Measurements from ENCODE around the gene GSTA4. TPM values are rescaled to one million over a fixed set of nuclear protein-coding genes. Genes with fewer than 3 reads are reported as not detected.
"Not testable (repeated sequence)": the region's sequence is repeated elsewhere in the genome, so short reads cannot be mapped to it uniquely, and the experiment has no call there.

GSTA4 gene
- total RNA-seq, 2 experiments from 2014 or later, result 13.1 to 14.1 TPM

DNA sequence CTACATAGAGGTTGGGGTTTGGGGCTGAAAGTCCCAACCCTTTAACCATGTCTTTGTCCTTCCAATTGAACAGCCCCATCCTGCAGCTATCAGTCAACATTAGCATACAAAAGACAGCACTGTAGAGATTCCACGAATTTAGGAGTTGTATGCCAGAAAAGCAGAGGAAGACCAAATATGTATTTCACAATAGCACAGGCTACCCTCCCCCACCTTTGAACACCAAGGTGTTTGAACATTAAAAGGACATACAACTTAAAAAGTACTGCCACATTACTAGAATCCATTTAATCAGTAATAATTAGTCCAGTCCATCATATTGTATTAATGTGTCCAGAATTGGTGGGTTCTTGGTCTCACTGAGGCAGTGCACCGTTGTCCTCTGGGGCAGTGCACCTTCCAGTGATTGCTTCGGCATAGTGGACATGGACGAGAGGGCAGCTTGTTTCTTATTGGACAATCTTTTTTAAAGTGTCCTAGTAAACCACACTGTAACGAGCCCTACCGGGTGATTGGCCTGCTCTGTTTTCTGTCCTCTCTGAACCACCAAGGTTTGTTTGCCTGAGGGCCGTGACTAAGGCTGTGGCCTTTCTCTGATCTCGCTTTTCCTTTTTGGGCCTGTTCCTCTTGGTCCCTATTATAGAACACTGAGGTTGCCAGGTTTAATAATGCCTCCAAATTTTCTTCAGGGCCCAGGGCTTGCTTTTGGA, 36.4 kb downstream of the GSTA4 start:
- intact Hi-C loops (cut with micrococcal nuclease), result no loop called here
- DNase-seq (no peak), ATAC-seq (no peak)
- no peaks in the 10 kb centered on the region for H3K36me3 Mint-ChIP-seq (ENCODE audit: low read depth)
- peaks cover 4% of the 10 kb centered on the region for H3K27me3 Mint-ChIP-seq
- TF ChIP-seq, protein P1, sequence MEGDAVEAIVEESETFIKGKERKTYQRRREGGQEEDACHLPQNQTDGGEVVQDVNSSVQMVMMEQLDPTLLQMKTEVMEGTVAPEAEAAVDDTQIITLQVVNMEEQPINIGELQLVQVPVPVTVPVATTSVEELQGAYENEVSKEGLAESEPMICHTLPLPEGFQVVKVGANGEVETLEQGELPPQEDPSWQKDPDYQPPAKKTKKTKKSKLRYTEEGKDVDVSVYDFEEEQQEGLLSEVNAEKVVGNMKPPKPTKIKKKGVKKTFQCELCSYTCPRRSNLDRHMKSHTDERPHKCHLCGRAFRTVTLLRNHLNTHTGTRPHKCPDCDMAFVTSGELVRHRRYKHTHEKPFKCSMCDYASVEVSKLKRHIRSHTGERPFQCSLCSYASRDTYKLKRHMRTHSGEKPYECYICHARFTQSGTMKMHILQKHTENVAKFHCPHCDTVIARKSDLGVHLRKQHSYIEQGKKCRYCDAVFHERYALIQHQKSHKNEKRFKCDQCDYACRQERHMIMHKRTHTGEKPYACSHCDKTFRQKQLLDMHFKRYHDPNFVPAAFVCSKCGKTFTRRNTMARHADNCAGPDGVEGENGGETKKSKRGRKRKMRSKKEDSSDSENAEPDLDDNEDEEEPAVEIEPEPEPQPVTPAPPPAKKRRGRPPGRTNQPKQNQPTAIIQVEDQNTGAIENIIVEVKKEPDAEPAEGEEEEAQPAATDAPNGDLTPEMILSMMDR (IDR thresholded peaks at IDR 0.05), result no peak
- no peak overlapping the region for H3K27ac Mint-ChIP-seq
- no peaks in the 10 kb centered on the region for H3K9me3 Mint-ChIP-seq
- ChIA-PET CTCF (interaction anchor here (2.4 kb wide), 1 partner anchor 9 kb away, joined by 6 read pairs; no protein-coding TSS in a partner anchor), POLR2A (no interaction called here)
- H3K4me3 Mint-ChIP-seq, result no peak overlapping the region
- H3K4me1 Mint-ChIP-seq (ENCODE audit: low read depth), result no peaks in the 10 kb centered on the region

- no peak overlapping the region for H3K27ac Mint-ChIP-seq
- CTCF ChIA-PET, result no interaction called here
- POLR2A ChIA-PET, result no interaction called here
- H3K4me1 Mint-ChIP-seq (ENCODE audit: low read depth), result no peaks in the 10 kb centered on the region
- no peaks in the 10 kb centered on the region for H3K9me3 Mint-ChIP-seq
- DNase-seq, result no peak
- TF ChIP-seq, protein P1 (IDR thresholded peaks at IDR 0.05), result no peak
- ATAC-seq, result no peak
- H3K36me3 Mint-ChIP-seq (ENCODE audit: low read depth), result no peaks in the 10 kb centered on the region
- intact Hi-C loops (cut with micrococcal nuclease), result no loop called here
- no peak overlapping the region for H3K4me3 Mint-ChIP-seq
- H3K27me3 Mint-ChIP-seq, result peaks cover 4% of the 10 kb centered on the region
Observed at GRCh38 chr6:52955871-52956270, 39.2 kb downstream of the GSTA4 start.

DNA sequence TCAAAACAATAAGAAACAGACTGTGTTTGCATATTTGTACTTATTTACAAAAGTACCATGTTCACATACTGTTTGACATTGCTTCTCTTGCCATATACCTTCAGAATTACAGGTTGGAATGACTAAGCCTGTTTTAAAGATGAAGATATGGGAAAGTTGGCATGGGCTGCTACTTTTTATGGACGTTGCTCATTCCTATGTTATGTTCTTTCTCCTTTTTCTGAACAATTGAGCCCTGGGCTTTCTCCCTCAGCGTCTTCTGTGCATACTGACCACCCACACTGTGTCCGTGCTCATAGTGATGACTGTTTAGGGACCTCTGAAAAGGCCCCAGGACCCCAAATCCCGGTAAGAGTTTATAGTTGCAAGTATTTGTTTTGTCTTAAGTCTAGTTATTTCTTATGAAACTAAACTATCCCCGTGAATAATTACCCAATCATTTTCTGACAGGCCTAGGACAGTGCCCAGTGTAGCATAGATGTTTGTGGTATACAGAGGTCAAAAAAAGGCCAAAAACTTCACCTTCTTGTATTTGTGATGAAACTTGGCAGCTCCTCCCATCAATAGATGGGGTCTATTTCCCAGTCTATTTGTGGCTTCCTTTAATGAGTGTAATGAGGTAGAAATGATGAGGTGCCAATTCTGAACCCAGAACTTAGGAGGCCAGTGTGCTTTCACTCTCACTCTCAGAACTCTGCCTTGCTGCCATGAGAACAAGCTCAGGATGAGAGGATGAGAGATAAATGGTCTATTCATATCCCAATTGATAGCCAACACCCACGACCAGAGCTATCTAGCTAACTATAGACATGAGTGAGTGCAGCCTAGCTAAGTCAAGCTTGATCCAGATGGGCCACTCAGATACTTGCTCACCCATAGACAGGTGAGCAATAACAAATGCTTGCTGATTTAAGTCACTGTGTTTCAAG, 40.9 kb downstream of the GSTA4 start:
- CTCF ChIA-PET, result interaction anchor here (1.0 kb wide), 1 partner anchor 9 kb away, joined by 3 read pairs; no protein-coding TSS in a partner anchor

DNA sequence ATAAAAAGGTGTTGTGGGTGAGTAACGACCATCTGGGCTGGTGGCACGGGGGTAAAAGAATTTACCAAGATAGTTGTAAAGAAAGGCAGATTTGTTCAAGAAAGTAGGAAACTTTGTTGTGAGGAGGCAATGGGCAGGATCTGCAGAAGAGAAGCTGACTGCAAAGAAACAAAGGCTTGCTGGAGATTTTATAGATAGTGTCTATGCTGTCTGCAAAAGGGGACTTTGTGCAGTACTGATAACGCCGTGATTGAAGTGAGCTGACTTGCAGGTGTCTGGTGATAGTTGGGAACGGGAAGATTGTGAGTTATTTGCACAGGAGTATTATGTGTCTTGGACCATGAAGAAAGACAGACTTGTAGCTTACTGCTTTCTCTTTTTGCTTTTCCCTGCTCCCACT, 48.8 kb downstream of the GSTA4 start:
- TF ChIP-seq, protein P1 (IDR thresholded peaks at IDR 0.05), result no peak
- Mint-ChIP-seq H3K27ac (no peak overlapping the region), H3K9me3 (no peaks in the 10 kb centered on the region), H3K4me3 (no peak overlapping the region), H3K36me3 (ENCODE audit: low read depth) (no peaks in the 10 kb centered on the region), H3K4me1 (ENCODE audit: low read depth) (peaks cover 5% of the 10 kb centered on the region), H3K27me3 (peaks cover 26% of the 10 kb centered on the region)
- DNase-seq, result no peak
- POLR2A ChIA-PET, result no interaction called here
- CTCF ChIA-PET, result no interaction called here
- ATAC-seq, result no peak
- intact Hi-C loops (cut with micrococcal nuclease), result no loop called here

More for the DNA sequence above, 40.9 kb downstream of the GSTA4 start:
- intact Hi-C loops (cut with micrococcal nuclease), result no loop called here
- Mint-ChIP-seq H3K4me1 (ENCODE audit: low read depth) (no peaks in the 10 kb centered on the region), H3K27ac (no peak overlapping the region), H3K36me3 (ENCODE audit: low read depth) (no peaks in the 10 kb centered on the region), H3K9me3 (no peaks in the 10 kb centered on the region), H3K27me3 (peaks cover 8% of the 10 kb centered on the region), H3K4me3 (no peak overlapping the region)
- DNase-seq, result no peak
- POLR2A ChIA-PET, result no interaction called here
- ATAC-seq, result no peak
- TF ChIP-seq, protein P1 (IDR thresholded peaks at IDR 0.05), result no peak

GRCh38 chr6:52942821-52943220, 52.3 kb downstream of the GSTA4 start:
- H3K4me1 Mint-ChIP-seq (ENCODE audit: low read depth); H3K4me3 Mint-ChIP-seq; POLR2A ChIA-PET; ATAC-seq; H3K27ac Mint-ChIP-seq; DNase-seq; H3K36me3 Mint-ChIP-seq (ENCODE audit: low read depth); intact Hi-C loops (cut with micrococcal nuclease); CTCF ChIA-PET; H3K9me3 Mint-ChIP-seq: not testable (repeated sequence)
- peaks cover 18% of the 10 kb centered on the region for H3K27me3 Mint-ChIP-seq

Measured in activated CD8-positive, alpha-beta T cell treated with anti-CD3 and anti-CD28 coated beads for 36 hours (primary cell).